Panc1 (cell line): ENCODE results near the gene HEMK1. TPM values are rescaled to one million over a fixed set of nuclear protein-coding genes. Genes with fewer than 3 reads are reported as not detected.

Source experiments
- ATAC-seq: fragments of 200-7000 bp; cut with Tn5 transposase; 2 replicates; pipeline ENCODE4 v1.9.1; 2020; ENCODE audit warnings: mild to moderate bottlenecking, moderate library complexity
- BruUV-seq: library from RNA; stranded (reverse); fragments of 400-500 nt; replicated peaks from 2 replicates; lab custom pipeline; 2021; lab: Mats Ljungman, UMichigan
- CTCF ChIA-PET: fragments of 300-600 bp; sonication (Branson Sonifier 250); formaldehyde crosslinking; loops from one replicate; lab custom pipeline; 2022; ENCODE audit warnings: antibody characterized with exemption; lab: Charles Lee
- POLR2A ChIA-PET: fragments of 300-600 bp; sonication (Branson Sonifier 250); formaldehyde crosslinking; loops from one replicate; lab custom pipeline; 2022; ENCODE audit warnings: antibody characterized with exemption; lab: Charles Lee
- DNase-seq: peaks from one replicate; pipeline ENCODE4 v3.0.0-alpha.2; 2010; ENCODE audit warnings: low read depth, low spot score
- H3K27ac ChIP-seq: 2 replicates; pipeline ENCODE4 v1.5.1; 2011; ENCODE audit warnings: mild to moderate bottlenecking, low read length, inconsistent platforms
- H3K27me3 ChIP-seq: fragments of 200-500 bp; sonication (Bioruptor generic); 2 replicates; pipeline ENCODE4 v1.6.0; 2014; ENCODE audit warnings: low read length, inconsistent platforms; ENCODE audit not compliant: control insufficient read depth, insufficient read depth
- H3K36me3 ChIP-seq: fragments of 200-500 bp; sonication (Bioruptor generic); 2 replicates; pipeline ENCODE4 v1.5.1; 2014; ENCODE audit warnings: inconsistent platforms, mild to moderate bottlenecking, low read length, moderate library complexity; ENCODE audit not compliant: control insufficient read depth, insufficient read depth
- H3K4me1 ChIP-seq: 2 replicates; pipeline ENCODE4 v1.5.1; 2011; ENCODE audit warnings: inconsistent platforms, mild to moderate bottlenecking, low read length, moderate library complexity; ENCODE audit not compliant: control insufficient read depth, insufficient read depth
- H3K4me3 ChIP-seq, 2 experiments: 2 replicates each; pipeline ENCODE4 v1.5.1; 2011 to 2012; ENCODE audit warnings: low read depth in 2 of 2, low read length in 2 of 2, mild to moderate bottlenecking in 2 of 2, inconsistent platforms in 1 of 2, moderate library complexity in 1 of 2
- H3K9me3 ChIP-seq: fragments of 200-500 bp; sonication (Bioruptor generic); 2 replicates; pipeline ENCODE4 v1.5.1; 2014; ENCODE audit warnings: low read depth, mild to moderate bottlenecking, inconsistent platforms, low read length, moderate library complexity; ENCODE audit not compliant: control insufficient read depth, insufficient read depth
- CTCF ChIP-seq: fragments of 450-650 bp; IDR thresholded peaks from 2 replicates; pipeline ENCODE4 v1.5.1; 2017; ENCODE audit warnings: mild to moderate bottlenecking
- POLR2AphosphoS5 ChIP-seq: IDR thresholded peaks from 2 replicates; pipeline ENCODE4 v1.6.1; 2012; ENCODE audit warnings: mild to moderate bottlenecking, low read depth, low read length, moderate library complexity
- SIN3A ChIP-seq: IDR thresholded peaks from 2 replicates; pipeline ENCODE4 v1.6.1; 2012; ENCODE audit warnings: low read depth, mild to moderate bottlenecking, low read length, moderate library complexity, borderline replicate concordance; ENCODE audit not compliant: insufficient read depth
- TCF7L2 ChIP-seq: IDR thresholded peaks from 2 replicates; pipeline ENCODE4 v1.6.1; 2011; ENCODE audit warnings: mild to moderate bottlenecking, low read depth, low read length, inconsistent platforms
- in situ Hi-C: cut with HindIII; loops from 2 replicates; pipeline ENCODE4 v1.10.0; 2016; ENCODE audit warnings: low sequenced_read_pairs, low pct_unique_long_range_greater_than_20kb
- intact Hi-C: fragments of 100-400 bp; cut with micrococcal nuclease; formaldehyde crosslinking; loops from one replicate; pipeline ENCODE4 v1.10.0; 2022; ENCODE audit not compliant: unreplicated experiment
- total RNA-seq: library from RNA; stranded (reverse); gene quantifications from one replicate; pipeline ENCODE4 v1.2.1, GENCODE V29; 2021; ENCODE audit not compliant: unreplicated experiment
- TF ChIP-seq, protein P1 (sequence below), 2 experiments: IDR thresholded peaks; 2 replicates each; pipeline ENCODE4 v1.6.1; 2011 to 2012; ENCODE audit warnings: low read depth in 2 of 2, control low read depth in 1 of 2, low read length in 1 of 2, mild to moderate bottlenecking in 1 of 2, moderate library complexity in 1 of 2; ENCODE audit not compliant: insufficient read depth in 1 of 2

The HEMK1 gene
- total RNA-seq, 1 experiment from 2014 or later = 12.1 TPM

DNA sequence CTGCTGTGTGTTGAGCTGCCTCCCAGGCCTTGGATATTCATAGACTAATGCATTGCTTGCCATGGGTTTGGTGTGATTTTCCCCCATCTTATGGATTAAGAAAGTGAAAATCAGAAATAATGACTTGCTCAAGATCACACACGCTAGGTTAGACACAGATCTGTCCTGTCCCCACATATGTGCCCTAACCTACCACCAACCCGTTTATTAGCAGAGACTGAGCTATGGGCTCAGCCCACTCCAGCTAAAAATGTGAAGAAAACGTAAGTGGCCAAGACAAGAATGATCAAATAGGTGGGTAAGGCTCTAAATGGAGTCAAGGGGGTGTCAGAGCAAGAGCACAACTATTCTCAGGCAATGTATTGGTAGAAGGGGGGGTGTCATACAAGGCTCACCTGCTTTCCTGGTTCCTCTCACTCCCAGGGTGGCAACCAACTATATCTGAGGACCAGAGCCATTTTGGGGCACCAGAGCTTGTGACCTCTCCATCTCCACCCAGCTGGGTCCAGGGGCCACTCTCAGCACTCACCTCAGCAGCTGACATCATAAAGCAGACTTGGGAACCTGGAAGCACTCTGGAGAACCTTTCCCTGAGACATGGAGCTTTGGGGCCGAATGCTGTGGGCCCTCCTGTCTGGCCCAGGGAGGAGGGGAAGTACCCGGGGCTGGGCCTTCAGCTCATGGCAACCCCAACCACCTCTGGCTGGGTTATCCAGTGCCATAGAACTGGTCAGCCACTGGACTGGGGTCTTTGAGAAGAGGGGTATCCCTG lies 1.4 kb downstream of the HEMK1 start:
- BruUV-seq = TSS peak; percentile 81
- peak overlapping the region in 1 of 2 experiments; percentile 91; a peak in 2 of 4 replicates for H3K4me3 ChIP-seq

GRCh38 chr3:50571486-50571885 lies 2.2 kb downstream of the HEMK1 start:
- ChIA-PET CTCF (no interaction called here), POLR2A (no interaction called here)
- no peak for DNase-seq
- BruUV-seq = no TSS peak
- no peak overlapping the region for H3K4me3 ChIP-seq
- H3K27me3 ChIP-seq = no peaks in the 10 kb centered on the region
- no peaks in the 10 kb centered on the region for H3K9me3 ChIP-seq
- no peak overlapping the region for H3K27ac ChIP-seq
- peaks cover 3% of the 10 kb centered on the region; the same call in 1 of the 2 replicates for H3K36me3 ChIP-seq
- intact Hi-C loops = no loop called here
- peaks cover 9% of the 10 kb centered on the region for H3K4me1 ChIP-seq
- no peak for ATAC-seq
- TF ChIP-seq TCF7L2 (no peak), CTCF (no peak), SIN3A (no peak), POLR2AphosphoS5 (no peak)
- TF ChIP-seq, protein P1, sequence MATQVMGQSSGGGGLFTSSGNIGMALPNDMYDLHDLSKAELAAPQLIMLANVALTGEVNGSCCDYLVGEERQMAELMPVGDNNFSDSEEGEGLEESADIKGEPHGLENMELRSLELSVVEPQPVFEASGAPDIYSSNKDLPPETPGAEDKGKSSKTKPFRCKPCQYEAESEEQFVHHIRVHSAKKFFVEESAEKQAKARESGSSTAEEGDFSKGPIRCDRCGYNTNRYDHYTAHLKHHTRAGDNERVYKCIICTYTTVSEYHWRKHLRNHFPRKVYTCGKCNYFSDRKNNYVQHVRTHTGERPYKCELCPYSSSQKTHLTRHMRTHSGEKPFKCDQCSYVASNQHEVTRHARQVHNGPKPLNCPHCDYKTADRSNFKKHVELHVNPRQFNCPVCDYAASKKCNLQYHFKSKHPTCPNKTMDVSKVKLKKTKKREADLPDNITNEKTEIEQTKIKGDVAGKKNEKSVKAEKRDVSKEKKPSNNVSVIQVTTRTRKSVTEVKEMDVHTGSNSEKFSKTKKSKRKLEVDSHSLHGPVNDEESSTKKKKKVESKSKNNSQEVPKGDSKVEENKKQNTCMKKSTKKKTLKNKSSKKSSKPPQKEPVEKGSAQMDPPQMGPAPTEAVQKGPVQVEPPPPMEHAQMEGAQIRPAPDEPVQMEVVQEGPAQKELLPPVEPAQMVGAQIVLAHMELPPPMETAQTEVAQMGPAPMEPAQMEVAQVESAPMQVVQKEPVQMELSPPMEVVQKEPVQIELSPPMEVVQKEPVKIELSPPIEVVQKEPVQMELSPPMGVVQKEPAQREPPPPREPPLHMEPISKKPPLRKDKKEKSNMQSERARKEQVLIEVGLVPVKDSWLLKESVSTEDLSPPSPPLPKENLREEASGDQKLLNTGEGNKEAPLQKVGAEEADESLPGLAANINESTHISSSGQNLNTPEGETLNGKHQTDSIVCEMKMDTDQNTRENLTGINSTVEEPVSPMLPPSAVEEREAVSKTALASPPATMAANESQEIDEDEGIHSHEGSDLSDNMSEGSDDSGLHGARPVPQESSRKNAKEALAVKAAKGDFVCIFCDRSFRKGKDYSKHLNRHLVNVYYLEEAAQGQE (IDR thresholded peaks at IDR 0.05; ENCODE audit: insufficient read depth in 1 of 2, low read depth in 2 of 2, low read length in 1 of 2) = no peak
- in situ Hi-C loops = no loop called here

More for the DNA sequence above, 1.4 kb downstream of the HEMK1 start:
- H3K4me1 ChIP-seq = peaks cover 9% of the 10 kb centered on the region
- CTCF ChIA-PET = no interaction called here
- POLR2A ChIA-PET = interaction anchor here (0.6 kb wide), 1 partner anchor 234 kb away, joined by 3 read pairs; no protein-coding TSS in a partner anchor
- no peaks in the 10 kb centered on the region for H3K27me3 ChIP-seq
- TF ChIP-seq POLR2AphosphoS5 (no peak), CTCF (no peak), SIN3A (no peak), TCF7L2 (no peak)
- TF ChIP-seq, protein P1 (IDR thresholded peaks at IDR 0.05; ENCODE audit: insufficient read depth in 1 of 2, low read depth in 2 of 2, low read length in 1 of 2) = no peak
- ATAC-seq (no peak), DNase-seq (no peak)
- peaks cover 3% of the 10 kb centered on the region; the same call in 1 of the 2 replicates for H3K36me3 ChIP-seq
- in situ Hi-C loops = no loop called here
- no peaks in the 10 kb centered on the region for H3K9me3 ChIP-seq
- H3K27ac ChIP-seq = no peak overlapping the region
- intact Hi-C loops = no loop called here
